GM23338 (cell line): ENCODE results near the gene COL26A1. TPM values are rescaled to one million over a fixed set of nuclear protein-coding genes. Genes with fewer than 3 reads are reported as not detected.

Source experiments
- ATAC-seq: fragments of 200-7000 bp; cut with Tn5 transposase; 3 replicates; pipeline ENCODE4 v1.9.1; 2020
- DNase-seq: peaks from one replicate; pipeline ENCODE4 v3.0.0-alpha.2; 2015; ENCODE audit warnings: low spot score
- H2AFZ ChIP-seq: fragments of 200-600 bp; sonication (generic); 2 replicates; pipeline ENCODE4 v1.8.0; 2016; ENCODE audit warnings: antibody characterized with exemption, mild to moderate bottlenecking, moderate library complexity
- H3F3A ChIP-seq: fragments of 200-600 bp; sonication (generic); replicated peaks from 2 replicates; pipeline ENCODE4 v1.8.0; 2017; ENCODE audit warnings: antibody characterized with exemption, mixed run types, low read depth
- H3K27ac ChIP-seq: fragments of 200-600 bp; sonication (generic); 2 replicates; pipeline ENCODE4 v1.6.1; 2016; ENCODE audit warnings: low read depth
- H3K27me3 ChIP-seq: fragments of 200-600 bp; sonication (generic); 2 replicates; pipeline ENCODE4 v1.8.0; 2016; ENCODE audit warnings: mild to moderate bottlenecking, mixed run types, moderate library complexity; ENCODE audit not compliant: insufficient read depth
- H3K36me3 ChIP-seq: fragments of 200-600 bp; sonication (generic); 2 replicates; pipeline ENCODE4 v1.8.0; 2016; ENCODE audit warnings: mild to moderate bottlenecking; ENCODE audit not compliant: insufficient read depth
- H3K4me1 ChIP-seq: fragments of 200-600 bp; sonication (generic); 2 replicates; pipeline ENCODE4 v1.8.0; 2016; ENCODE audit warnings: mild to moderate bottlenecking, moderate library complexity; ENCODE audit not compliant: insufficient read depth
- H3K4me2 ChIP-seq: fragments of 200-600 bp; sonication (generic); 2 replicates; pipeline ENCODE4 v1.7.1; 2017; ENCODE audit warnings: mixed run types
- H3K4me3 ChIP-seq: fragments of 200-600 bp; sonication (generic); 2 replicates; pipeline ENCODE4 v1.6.1; 2016; ENCODE audit warnings: mixed run types
- H3K79me2 ChIP-seq: fragments of 200-600 bp; sonication (generic); replicated peaks from 2 replicates; pipeline ENCODE4 v1.8.0; 2017; ENCODE audit warnings: mild to moderate bottlenecking; ENCODE audit not compliant: insufficient read depth
- H3K9me2 ChIP-seq: fragments of 200-600 bp; sonication (generic); 2 replicates; pipeline ENCODE4 v1.8.0; 2017; ENCODE audit not compliant: insufficient read depth
- H4K20me1 ChIP-seq: fragments of 200-600 bp; sonication (generic); replicated peaks from 2 replicates; pipeline ENCODE4 v1.8.0; 2017; ENCODE audit warnings: mild to moderate bottlenecking; ENCODE audit not compliant: insufficient read depth
- H3K27ac Mint-ChIP-seq: 2 replicates; pipeline ENCODE4 v1.8.0; 2020; ENCODE audit warnings: inconsistent platforms, mild to moderate bottlenecking, moderate library complexity, mixed read lengths
- H3K27me3 Mint-ChIP-seq: 3 replicates; pipeline ENCODE4 v1.8.0; 2022; ENCODE audit warnings: low read depth, mild to moderate bottlenecking, moderate library complexity, mixed read lengths, inconsistent platforms; ENCODE audit not compliant: insufficient read depth, poor library complexity
- H3K36me3 Mint-ChIP-seq: 3 replicates; pipeline ENCODE4 v1.8.0; 2021; ENCODE audit warnings: low read depth, mild to moderate bottlenecking, inconsistent platforms, moderate library complexity, mixed read lengths
- H3K4me1 Mint-ChIP-seq: 3 replicates; pipeline ENCODE4 v1.8.0; 2020; ENCODE audit warnings: mild to moderate bottlenecking, inconsistent platforms, mixed read lengths
- H3K4me3 Mint-ChIP-seq: 3 replicates; pipeline ENCODE4 v1.8.0; 2021; ENCODE audit warnings: moderate library complexity, mild to moderate bottlenecking, inconsistent platforms, mixed read lengths
- H3K9me3 Mint-ChIP-seq: 3 replicates; pipeline ENCODE4 v1.8.0; 2020; ENCODE audit warnings: moderate library complexity, mild to moderate bottlenecking, inconsistent platforms, mixed read lengths
- CREB1 ChIP-seq: fragments of 250-450 bp; sonication (Bioruptor Pico); IDR thresholded peaks from 2 replicates; pipeline ENCODE4 v1.5.0; 2020; ENCODE audit warnings: low read depth, mild to moderate bottlenecking, moderate library complexity
- EZH2 ChIP-seq: fragments of 200-600 bp; sonication (generic); IDR thresholded peaks from one replicate; pipeline ENCODE4 v1.8.0; 2017; ENCODE audit warnings: antibody characterized with exemption, mild to moderate bottlenecking, low read depth; ENCODE audit not compliant: unreplicated experiment
- EZH2phosphoT487 ChIP-seq: fragments of 200-600 bp; sonication (generic); IDR thresholded peaks from one replicate; pipeline ENCODE4 v1.8.1; 2018; ENCODE audit warnings: antibody characterized with exemption; ENCODE audit not compliant: unreplicated experiment
- JUNB ChIP-seq: IDR thresholded peaks from one replicate; pipeline ENCODE4 v1.6.1; 2016; ENCODE audit warnings: antibody characterized with exemption; ENCODE audit not compliant: unreplicated experiment
- POLR2AphosphoS5 ChIP-seq: IDR thresholded peaks from 2 replicates; pipeline ENCODE4 v1.6.1; 2016; ENCODE audit warnings: antibody characterized with exemption, low read depth
- REST ChIP-seq: IDR thresholded peaks from one replicate; pipeline ENCODE4 v1.6.1; 2018; ENCODE audit warnings: antibody characterized with exemption; ENCODE audit not compliant: unreplicated experiment
- STAT1 ChIP-seq: IDR thresholded peaks from one replicate; pipeline ENCODE4 v1.6.1; 2016; ENCODE audit warnings: antibody characterized with exemption; ENCODE audit not compliant: unreplicated experiment
- ZNF114 ChIP-seq: fragments of 250-450 bp; sonication (Bioruptor Pico); IDR thresholded peaks from 2 replicates; pipeline ENCODE4 v1.5.0; 2020; ENCODE audit warnings: mild to moderate bottlenecking, moderate library complexity
- ZNF462 ChIP-seq: fragments of 250-450 bp; sonication (Bioruptor Pico); IDR thresholded peaks from 2 replicates; pipeline ENCODE4 v1.5.0; 2020; ENCODE audit warnings: mild to moderate bottlenecking, moderate library complexity
- polyA plus RNA-seq: library from polyadenylated mRNA; unstranded; fragments of >200 nt; fragmentation: Nextera tagmentation; extraction: Ambion mirVana; gene quantifications from 2 replicates; pipeline ENCODE4 v1.2.1, GENCODE V29; 2016
- total RNA-seq: library from RNA; depleted of rRNA; stranded (reverse); fragments of >200 nt; shearing (Covaris generic); gene quantifications from 2 replicates; pipeline ENCODE4 v1.2.3, GENCODE V29; 2014

COL26A1 gene
- total and polyA plus RNA-seq, 2 experiments from 2014 or later = 17.8 to 55.0 TPM

GRCh38 chr7:101575721-101576120 is 213.0 kb downstream of the COL26A1 start:
- ATAC-seq = no peak
- H3K27me3 Mint-ChIP-seq = peaks cover 2% of the 10 kb centered on the region
- peak overlapping the region; percentile 19 for H3K4me2 ChIP-seq

GRCh38 chr7:101576998-101577397 is 214.3 kb downstream of the COL26A1 start:
- Mint-ChIP-seq H3K4me3 (no peak overlapping the region), H3K27ac (no peak overlapping the region)
- no peak for TF ChIP-seq EZH2phosphoT487
- no peak for TF ChIP-seq CREB1 (CRISPR knock-in tag)
- TF ChIP-seq JUNB = no peak
- no peak for TF ChIP-seq ZNF462 (CRISPR knock-in tag)

More at GRCh38 chr7:101575721-101576120, 213.0 kb downstream of the COL26A1 start:
- TF ChIP-seq POLR2AphosphoS5 (no peak), STAT1 (no peak), JUNB (no peak), ZNF114 (no peak), EZH2 (no peak), REST (no peak)
- Histone ChIP-seq H3K4me3 (no peak overlapping the region), H3F3A (no peaks in the 10 kb centered on the region), H3K4me1 (peaks cover 12% of the 10 kb centered on the region), H4K20me1 (no peaks in the 10 kb centered on the region), H3K27ac (peak overlapping the region; percentile 70), H3K27me3 (no peaks in the 10 kb centered on the region), H3K36me3 (no peaks in the 10 kb centered on the region), H3K79me2 (no peaks in the 10 kb centered on the region), H2AFZ (no peak overlapping the region), H3K9me2 (no peaks in the 10 kb centered on the region)
- peaks cover 32% of the 10 kb centered on the region for H3K36me3 Mint-ChIP-seq
- DNase-seq = no peak
- H3K4me3 Mint-ChIP-seq = peak overlapping the region; percentile 48
- H3K4me1 Mint-ChIP-seq = peaks cover 18% of the 10 kb centered on the region
- peak overlapping the region; percentile 93 for H3K27ac Mint-ChIP-seq
- peaks cover 50% of the 10 kb centered on the region for H3K9me3 Mint-ChIP-seq

More at GRCh38 chr7:101576998-101577397, 214.3 kb downstream of the COL26A1 start:
- H3K9me3 Mint-ChIP-seq = peaks cover 46% of the 10 kb centered on the region
- DNase-seq (peak; percentile 16), ATAC-seq (no peak)
- H3K4me1 Mint-ChIP-seq = peaks cover 18% of the 10 kb centered on the region
- peaks cover 4% of the 10 kb centered on the region for H3K27me3 Mint-ChIP-seq
- H3K4me3 ChIP-seq = no peak overlapping the region
- no peaks in the 10 kb centered on the region for H3K79me2 ChIP-seq
- H3K4me1 ChIP-seq = peaks cover 12% of the 10 kb centered on the region
- peaks cover 32% of the 10 kb centered on the region for H3K36me3 Mint-ChIP-seq
- no peak overlapping the region for H3K27ac ChIP-seq
- no peaks in the 10 kb centered on the region for H3F3A ChIP-seq
- no peak overlapping the region for H2AFZ ChIP-seq
- no peaks in the 10 kb centered on the region for H3K27me3 ChIP-seq
- H3K36me3 ChIP-seq = no peaks in the 10 kb centered on the region
- H4K20me1 ChIP-seq = no peaks in the 10 kb centered on the region
- no peaks in the 10 kb centered on the region for H3K9me2 ChIP-seq
- H3K4me2 ChIP-seq = no peak overlapping the region
